Uterus (tissue), 4 donors: Measurements from ENCODE around the gene POU2F3. TPM values are rescaled to one million over a fixed set of nuclear protein-coding genes. Genes with fewer than 3 reads are reported as not detected.

Experiments used
- DNase-seq, 2 donors: peaks; one replicate each; pipeline ENCODE4 v3.0.0-alpha.2; 2019 to 2020
- H3K27ac ChIP-seq, 2 donors: fragments of 200-600 bp; sonication (generic); 1 replicate in 1 of 2; 2 replicates in 1 of 2; pipeline ENCODE4 v1.5.1; 2016 to 2018
- H3K27me3 ChIP-seq, 2 donors: fragments of 200-600 bp; sonication (generic); one replicate each; pipeline ENCODE4 v1.5.1; 2018 to 2019; ENCODE audit warnings: control low read depth in 1 of 2
- H3K36me3 ChIP-seq, 2 donors: fragments of 200-600 bp; sonication (generic); one replicate each; pipeline ENCODE4 v1.5.1; 2019; ENCODE audit warnings: control low read depth in 1 of 2
- H3K4me1 ChIP-seq, 2 donors: fragments of 200-600 bp; sonication (generic); one replicate each; pipeline ENCODE4 v1.5.1; 2018 to 2019; ENCODE audit warnings: control low read depth in 1 of 2
- H3K4me3 ChIP-seq, 2 donors: fragments of 200-600 bp; sonication (generic); 1 replicate in 1 of 2; 2 replicates in 1 of 2; pipeline ENCODE4 v1.5.1; 2018 to 2019; ENCODE audit warnings: mild to moderate bottlenecking in 1 of 2
- H3K9me3 ChIP-seq, 2 donors: fragments of 200-600 bp; sonication (generic); one replicate each; pipeline ENCODE4 v1.5.1; 2019; ENCODE audit warnings: control low read depth in 1 of 2
- CTCF ChIP-seq, 4 experiments: fragments of 200-600 bp in 2 of 4; fragments of 450-650 bp in 2 of 4; sonication (generic) in 2 of 4; IDR thresholded peaks; one replicate each; pipeline ENCODE4 v1.5.1; 2016 to 2019; ENCODE audit warnings: antibody characterized with exemption in 4 of 4, mild to moderate bottlenecking in 2 of 4, moderate library complexity in 1 of 4
- POLR2A ChIP-seq, 2 donors: fragments of 450-650 bp; IDR thresholded peaks; one replicate each; pipeline ENCODE4 v1.6.1; 2016; ENCODE audit warnings: antibody characterized with exemption in 2 of 2, mild to moderate bottlenecking in 1 of 2, moderate library complexity in 1 of 2
- intact Hi-C: fragments of 100-400 bp; cut with DNase I; formaldehyde crosslinking; loops from one replicate; pipeline ENCODE4 v1.15.1; 2023; ENCODE audit warnings: low total_unique reads
- total RNA-seq, 4 donors: library from RNA; depleted of rRNA in 3 of 4; stranded (reverse); fragments of >200 nt in 3 of 4; gene quantifications; one replicate each; pipeline versions ENCODE4 v1.1.0 to v1.2.4, GENCODE V29; 2014 to 2023
- donor health status: DM: yes; HTN: yes; CAD: no.

POU2F3 gene
- total RNA-seq, 4 donors from 2014 or later = 0.85 TPM; not detected in 3

GRCh38 chr11:120316880-120317688, 77.1 kb downstream of the POU2F3 start:
- TF ChIP-seq POLR2A (IDR thresholded peaks at IDR 0.05) (no peak), CTCF (IDR thresholded peaks at IDR 0.05) (no peak)
- peak; percentile 69 to 73 for DNase-seq
- intact Hi-C loops = no loop called here

GRCh38 chr11:120317689-120318480, 77.9 kb downstream of the POU2F3 start:
- intact Hi-C loops = no loop called here
- H3K4me1 ChIP-seq = peaks cover 0 to 4% of the 10 kb centered on the region in 2 donors
- no peak overlapping the region for H3K4me3 ChIP-seq
- no peaks in the 10 kb centered on the region for H3K36me3 ChIP-seq
- peak overlapping the region; percentile 75 to 82 for H3K27ac ChIP-seq
- DNase-seq = no peak
- TF ChIP-seq POLR2A (IDR thresholded peaks at IDR 0.05) (no peak), CTCF (IDR thresholded peaks at IDR 0.05) (no peak)
- no peaks in the 10 kb centered on the region for H3K27me3 ChIP-seq
- H3K9me3 ChIP-seq = no peaks in the 10 kb centered on the region

More at GRCh38 chr11:120316880-120317688, 77.1 kb downstream of the POU2F3 start:
- Histone ChIP-seq H3K27me3 (no peaks in the 10 kb centered on the region), H3K27ac (peak overlapping the region; percentile 75 to 82), H3K4me1 (peaks cover 0 to 4% of the 10 kb centered on the region in 2 donors), H3K4me3 (no peak overlapping the region), H3K9me3 (no peaks in the 10 kb centered on the region), H3K36me3 (no peaks in the 10 kb centered on the region)

- no peaks in the 10 kb centered on the region for H3K36me3 ChIP-seq
- H3K4me3 ChIP-seq = no peak overlapping the region
- intact Hi-C loops = no loop called here
- peak overlapping the region in 1 of 2 donors; percentile 82 for H3K27ac ChIP-seq
- no peak for DNase-seq
- H3K9me3 ChIP-seq = no peaks in the 10 kb centered on the region
- H3K4me1 ChIP-seq = peaks cover 0 to 4% of the 10 kb centered on the region in 2 donors
- no peak for TF ChIP-seq CTCF (IDR thresholded peaks at IDR 0.05)
- TF ChIP-seq POLR2A (IDR thresholded peaks at IDR 0.05) = no peak
- H3K27me3 ChIP-seq = no peaks in the 10 kb centered on the region
These were observed 79.0 kb downstream of the POU2F3 start for GRCh38 chr11:120318906-120319305.

- H3K27me3 ChIP-seq = no peaks in the 10 kb centered on the region
- peak within 1 kb of the TSS; percentile 40 to 65 for H3K4me3 ChIP-seq
- DNase-seq = peak; percentile 71 to 72
- intact Hi-C loops = no loop called here
- peak in 2 of 4 experiments; percentile 10 to 20 for TF ChIP-seq CTCF (IDR thresholded peaks at IDR 0.05)
- peak; percentile 53 to 83 for TF ChIP-seq POLR2A (IDR thresholded peaks at IDR 0.05)
- no peaks in the 10 kb centered on the region for H3K36me3 ChIP-seq
- peaks cover 0 to 11% of the 10 kb centered on the region in 2 donors for H3K4me1 ChIP-seq
- H3K9me3 ChIP-seq = no peaks in the 10 kb centered on the region
- peak within 1 kb of the TSS; percentile 93 to 98 for H3K27ac ChIP-seq
These were observed 85.2 kb downstream of the POU2F3 start, which contains the start of gene TLCD5 for GRCh38 chr11:120324932-120325810. TSS of gene TLCD5 (plus strand) at chr11:120325299. CDS start at chr11:120327442, 2,143 bp downstream.
